Vagina (tissue), 2 donors: ENCODE results near the gene LRRC26.

Source experiments
- POLR2A ChIP-seq, 2 donors: fragments of 450-650 bp; IDR thresholded peaks; one replicate each; pipeline ENCODE4 v1.6.1; 2017; ENCODE audit warnings: antibody characterized with exemption in 2 of 2, mild to moderate bottlenecking in 2 of 2, moderate library complexity in 2 of 2
- POLR2AphosphoS5 ChIP-seq, 2 donors: sonication (generic); formaldehyde crosslinking; IDR thresholded peaks; one replicate each; pipeline ENCODE4 v1.9.0; 2017; ENCODE audit warnings: antibody characterized with exemption in 2 of 2, mild to moderate bottlenecking in 2 of 2, low read depth in 1 of 2; ENCODE audit not compliant: insufficient read depth in 1 of 2
- TF ChIP-seq, protein P1 (sequence below), 3 experiments: fragments of 450-650 bp in 2 of 3; fragments of 200-600 bp in 1 of 3; sonication (generic) in 1 of 3; IDR thresholded peaks; one replicate each; pipeline ENCODE4 v1.5.1; 2017 to 2019; ENCODE audit warnings: antibody characterized with exemption in 3 of 3, mild to moderate bottlenecking in 2 of 3, moderate library complexity in 2 of 3

DNA sequence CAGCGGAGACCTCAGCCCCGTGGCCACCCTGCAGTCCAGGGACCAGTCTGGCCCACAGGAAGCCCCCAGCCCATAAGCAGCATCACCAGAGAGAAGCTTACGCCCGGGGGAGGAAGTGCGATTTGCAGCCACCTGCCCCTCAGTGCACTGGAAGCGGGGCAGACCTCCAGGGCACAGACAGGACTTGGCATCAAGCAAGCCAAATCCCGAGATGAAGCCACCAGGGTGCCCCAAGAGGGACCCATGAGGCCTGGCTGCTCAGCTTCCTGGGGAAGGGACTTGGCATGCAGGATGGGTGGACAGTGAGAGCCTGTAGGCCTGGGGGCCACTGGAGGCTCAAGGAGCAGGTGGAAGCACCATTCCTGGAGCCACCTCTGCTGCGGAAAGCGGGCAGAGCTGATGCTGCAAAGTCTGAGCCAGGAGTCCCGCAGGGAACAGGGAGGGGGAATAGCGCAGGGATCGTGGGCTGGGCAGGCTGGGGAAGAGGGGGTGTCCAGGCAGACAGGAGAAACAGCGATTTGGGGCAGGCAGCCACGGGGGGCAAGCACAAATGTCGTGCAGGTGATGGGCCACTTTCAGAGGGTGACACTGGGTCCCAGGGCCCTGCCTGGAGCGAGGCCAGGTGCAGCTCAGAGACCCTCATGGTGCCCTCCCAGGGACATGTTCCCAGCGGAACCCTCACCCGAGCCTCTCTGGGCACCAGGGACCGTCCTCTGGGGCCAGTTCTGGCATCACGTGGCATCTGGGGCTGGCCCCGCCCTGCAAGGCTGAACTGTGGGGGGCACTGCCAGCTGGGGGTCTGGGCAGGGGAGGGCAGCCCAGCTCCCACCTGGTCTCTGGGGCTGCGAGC, 3.2 kb downstream of the LRRC26 start:
- TF ChIP-seq, protein P1, sequence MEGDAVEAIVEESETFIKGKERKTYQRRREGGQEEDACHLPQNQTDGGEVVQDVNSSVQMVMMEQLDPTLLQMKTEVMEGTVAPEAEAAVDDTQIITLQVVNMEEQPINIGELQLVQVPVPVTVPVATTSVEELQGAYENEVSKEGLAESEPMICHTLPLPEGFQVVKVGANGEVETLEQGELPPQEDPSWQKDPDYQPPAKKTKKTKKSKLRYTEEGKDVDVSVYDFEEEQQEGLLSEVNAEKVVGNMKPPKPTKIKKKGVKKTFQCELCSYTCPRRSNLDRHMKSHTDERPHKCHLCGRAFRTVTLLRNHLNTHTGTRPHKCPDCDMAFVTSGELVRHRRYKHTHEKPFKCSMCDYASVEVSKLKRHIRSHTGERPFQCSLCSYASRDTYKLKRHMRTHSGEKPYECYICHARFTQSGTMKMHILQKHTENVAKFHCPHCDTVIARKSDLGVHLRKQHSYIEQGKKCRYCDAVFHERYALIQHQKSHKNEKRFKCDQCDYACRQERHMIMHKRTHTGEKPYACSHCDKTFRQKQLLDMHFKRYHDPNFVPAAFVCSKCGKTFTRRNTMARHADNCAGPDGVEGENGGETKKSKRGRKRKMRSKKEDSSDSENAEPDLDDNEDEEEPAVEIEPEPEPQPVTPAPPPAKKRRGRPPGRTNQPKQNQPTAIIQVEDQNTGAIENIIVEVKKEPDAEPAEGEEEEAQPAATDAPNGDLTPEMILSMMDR (IDR thresholded peaks at IDR 0.05), result no peak
- TF ChIP-seq POLR2A (IDR thresholded peaks at IDR 0.05), result no peak
- TF ChIP-seq POLR2AphosphoS5 (IDR thresholded peaks at IDR 0.05; ENCODE audit: insufficient read depth in 1 of 2, low read depth in 1 of 2), result no peak
